ENCODE measurements around the gene ATXN10.
"Not testable (repeated sequence)": the region's sequence is repeated elsewhere in the genome, so short reads cannot be mapped to it uniquely, and the experiment has no call there.

The ATXN10 gene

GRCh38 chr22:45787759-45788158 is 116.1 kb downstream of the ATXN10 start:
- Histone ChIP-seq H3K36me3 (replicated peaks) (no peaks in the 10 kb centered on the region), H3K9me3 (no peaks in the 10 kb centered on the region), H3K27me3 (ENCODE audit: low read depth) (no peaks in the 10 kb centered on the region), H3K4me1 (no peaks in the 10 kb centered on the region), H3K4me3 (no peak overlapping the region)
- DNase-seq (ENCODE audit: low spot score in 2 of 2), result no peak
- in situ Hi-C loops (cut with MboI; ENCODE audit: low sequenced_read_pairs), result no loop called here

- H3K4me3 ChIP-seq, result no peak overlapping the region
- in situ Hi-C loops (cut with MboI; ENCODE audit: low sequenced_read_pairs), result no loop called here
- H3K27me3 ChIP-seq (ENCODE audit: low read depth), result no peaks in the 10 kb centered on the region
- DNase-seq (ENCODE audit: low spot score in 2 of 2), result no peak
- no peaks in the 10 kb centered on the region; the same call in 1 of the 2 replicates for H3K36me3 ChIP-seq (replicated peaks)
- no peaks in the 10 kb centered on the region for H3K4me1 ChIP-seq
- no peaks in the 10 kb centered on the region for H3K9me3 ChIP-seq
These were observed 116.9 kb downstream of the ATXN10 start for GRCh38 chr22:45788522-45788921.

GRCh38 chr22:45790401-45790800 is 118.8 kb downstream of the ATXN10 start:
- Histone ChIP-seq H3K36me3 (replicated peaks) (no peaks in the 10 kb centered on the region; the same call in 1 of the 2 replicates), H3K4me1 (no peaks in the 10 kb centered on the region), H3K4me3 (no peak overlapping the region), H3K9me3 (peaks cover 1% of the 10 kb centered on the region; the same call in 1 of the 2 replicates), H3K27me3 (ENCODE audit: low read depth) (no peaks in the 10 kb centered on the region)
- no peak for DNase-seq (ENCODE audit: low spot score in 2 of 2)
- in situ Hi-C loops (cut with MboI; ENCODE audit: low sequenced_read_pairs), result no loop called here

- Histone ChIP-seq H3K9me3 (peaks cover 6% of the 10 kb centered on the region; the same call in 1 of the 2 replicates), H3K36me3 (replicated peaks) (no peaks in the 10 kb centered on the region; the same call in 1 of the 2 replicates), H3K4me3 (no peak overlapping the region), H3K27me3 (ENCODE audit: low read depth) (no peaks in the 10 kb centered on the region), H3K4me1 (no peaks in the 10 kb centered on the region)
- no peak for DNase-seq (ENCODE audit: low spot score in 2 of 2)
- in situ Hi-C loops (cut with MboI; ENCODE audit: low sequenced_read_pairs), result no loop called here
These were observed 121.5 kb downstream of the ATXN10 start for GRCh38 chr22:45793161-45793560.

- in situ Hi-C loops (cut with MboI; ENCODE audit: low sequenced_read_pairs), result no loop called here
- DNase-seq (ENCODE audit: low spot score in 2 of 2), result no peak
- Histone ChIP-seq H3K4me3 (no peak overlapping the region), H3K4me1 (no peaks in the 10 kb centered on the region), H3K36me3 (replicated peaks) (no peaks in the 10 kb centered on the region; the same call in 1 of the 2 replicates), H3K27me3 (ENCODE audit: low read depth) (no peaks in the 10 kb centered on the region), H3K9me3 (peaks cover 6% of the 10 kb centered on the region; the same call in 1 of the 2 replicates)
These were observed 122.3 kb downstream of the ATXN10 start for GRCh38 chr22:45793892-45794291.

GRCh38 chr22:45796009-45796408 is 124.4 kb downstream of the ATXN10 start:
- H3K9me3 ChIP-seq; H3K4me3 ChIP-seq; H3K27me3 ChIP-seq (ENCODE audit: low read depth); H3K36me3 ChIP-seq (replicated peaks); DNase-seq (ENCODE audit: low spot score in 2 of 2); H3K4me1 ChIP-seq; in situ Hi-C loops (cut with MboI; ENCODE audit: low sequenced_read_pairs): not testable (repeated sequence)

- in situ Hi-C loops (cut with MboI; ENCODE audit: low sequenced_read_pairs), result no loop called here
These were observed 127.7 kb downstream of the ATXN10 start for GRCh38 chr22:45799291-45799690.

GRCh38 chr22:45802054-45802453 is 130.4 kb downstream of the ATXN10 start:
- DNase-seq (ENCODE audit: low spot score in 2 of 2), result no peak
- H3K36me3 ChIP-seq (replicated peaks), result no peaks in the 10 kb centered on the region
- in situ Hi-C loops (cut with MboI; ENCODE audit: low sequenced_read_pairs), result no loop called here

More at GRCh38 chr22:45799291-45799690, 127.7 kb downstream of the ATXN10 start:
- H3K27me3 ChIP-seq (ENCODE audit: low read depth), result no peaks in the 10 kb centered on the region
- H3K36me3 ChIP-seq (replicated peaks), result no peaks in the 10 kb centered on the region
- no peak overlapping the region for H3K4me3 ChIP-seq
- peaks cover under 1% of the 10 kb centered on the region; the same call in 1 of the 2 replicates for H3K4me1 ChIP-seq
- DNase-seq (ENCODE audit: low spot score in 2 of 2), result no peak
- H3K9me3 ChIP-seq, result peaks cover 6% of the 10 kb centered on the region; the same call in 1 of the 2 replicates

GRCh38 chr22:45804319-45804985 is 132.8 kb downstream of the ATXN10 start:
- Histone ChIP-seq H3K9me3 (no peaks in the 10 kb centered on the region), H3K4me3 (no peak overlapping the region), H3K4me1 (peaks cover 10% of the 10 kb centered on the region), H3K27me3 (ENCODE audit: low read depth) (no peaks in the 10 kb centered on the region), H3K36me3 (replicated peaks) (no peaks in the 10 kb centered on the region)
- DNase-seq (ENCODE audit: low spot score in 2 of 2), result no peak
- in situ Hi-C loops (cut with MboI; ENCODE audit: low sequenced_read_pairs), result no loop called here

More at GRCh38 chr22:45802054-45802453, 130.4 kb downstream of the ATXN10 start:
- Histone ChIP-seq H3K9me3 (no peaks in the 10 kb centered on the region), H3K4me3 (no peak overlapping the region), H3K4me1 (peaks cover 10% of the 10 kb centered on the region), H3K27me3 (ENCODE audit: low read depth) (no peaks in the 10 kb centered on the region)

- DNase-seq (ENCODE audit: low spot score in 2 of 2), result peak; percentile 38 to 73
- Histone ChIP-seq H3K9me3 (no peaks in the 10 kb centered on the region), H3K4me1 (peaks cover 10% of the 10 kb centered on the region), H3K4me3 (no peak overlapping the region), H3K36me3 (replicated peaks) (no peaks in the 10 kb centered on the region), H3K27me3 (ENCODE audit: low read depth) (no peaks in the 10 kb centered on the region)
- in situ Hi-C loops (cut with MboI; ENCODE audit: low sequenced_read_pairs), result no loop called here
These were observed 133.3 kb downstream of the ATXN10 start for GRCh38 chr22:45804986-45805325.

GRCh38 chr22:45805413-45805812 is 133.8 kb downstream of the ATXN10 start:
- in situ Hi-C loops (cut with MboI; ENCODE audit: low sequenced_read_pairs), result no loop called here
- DNase-seq (ENCODE audit: low spot score in 2 of 2), result no peak
- no peaks in the 10 kb centered on the region for H3K27me3 ChIP-seq (ENCODE audit: low read depth)
- peaks cover 10% of the 10 kb centered on the region for H3K4me1 ChIP-seq
- no peaks in the 10 kb centered on the region for H3K9me3 ChIP-seq
- no peaks in the 10 kb centered on the region for H3K36me3 ChIP-seq (replicated peaks)
- H3K4me3 ChIP-seq, result no peak overlapping the region

- Histone ChIP-seq H3K36me3 (replicated peaks) (no peaks in the 10 kb centered on the region), H3K4me1 (peaks cover 10% of the 10 kb centered on the region), H3K9me3 (no peaks in the 10 kb centered on the region), H3K4me3 (no peak overlapping the region), H3K27me3 (ENCODE audit: low read depth) (no peaks in the 10 kb centered on the region)
- in situ Hi-C loops (cut with MboI; ENCODE audit: low sequenced_read_pairs), result no loop called here
- no peak for DNase-seq (ENCODE audit: low spot score in 2 of 2)
These were observed 135.7 kb downstream of the ATXN10 start for GRCh38 chr22:45807156-45807915.

- DNase-seq (ENCODE audit: low spot score in 2 of 2), result no peak
- no peaks in the 10 kb centered on the region for H3K27me3 ChIP-seq (ENCODE audit: low read depth)
- in situ Hi-C loops (cut with MboI; ENCODE audit: low sequenced_read_pairs), result no loop called here
These were observed 141.3 kb downstream of the ATXN10 start for GRCh38 chr22:45812910-45813309.

GRCh38 chr22:45814198-45814597 is 142.6 kb downstream of the ATXN10 start:
- no peak for DNase-seq (ENCODE audit: low spot score in 2 of 2)
- no peak overlapping the region for H3K4me3 ChIP-seq
- no peaks in the 10 kb centered on the region for H3K27me3 ChIP-seq (ENCODE audit: low read depth)
- H3K4me1 ChIP-seq, result no peaks in the 10 kb centered on the region
- no peaks in the 10 kb centered on the region for H3K9me3 ChIP-seq
- peaks cover 14% of the 10 kb centered on the region for H3K36me3 ChIP-seq (replicated peaks)
- in situ Hi-C loops (cut with MboI; ENCODE audit: low sequenced_read_pairs), result no loop called here

More at GRCh38 chr22:45812910-45813309, 141.3 kb downstream of the ATXN10 start:
- no peaks in the 10 kb centered on the region for H3K9me3 ChIP-seq
- peaks cover 14% of the 10 kb centered on the region for H3K36me3 ChIP-seq (replicated peaks)
- no peak overlapping the region for H3K4me3 ChIP-seq
- H3K4me1 ChIP-seq, result no peaks in the 10 kb centered on the region
